CD4-positive, alpha-beta T cell treated with Interleukin-10 for 1 hour (primary cell): ENCODE measurements around the gene E2F4.

Experiments used
- DNase-seq: peaks from one replicate; pipeline ENCODE4 v3.0.0-alpha.2; 2020

Gene E2F4

DNA sequence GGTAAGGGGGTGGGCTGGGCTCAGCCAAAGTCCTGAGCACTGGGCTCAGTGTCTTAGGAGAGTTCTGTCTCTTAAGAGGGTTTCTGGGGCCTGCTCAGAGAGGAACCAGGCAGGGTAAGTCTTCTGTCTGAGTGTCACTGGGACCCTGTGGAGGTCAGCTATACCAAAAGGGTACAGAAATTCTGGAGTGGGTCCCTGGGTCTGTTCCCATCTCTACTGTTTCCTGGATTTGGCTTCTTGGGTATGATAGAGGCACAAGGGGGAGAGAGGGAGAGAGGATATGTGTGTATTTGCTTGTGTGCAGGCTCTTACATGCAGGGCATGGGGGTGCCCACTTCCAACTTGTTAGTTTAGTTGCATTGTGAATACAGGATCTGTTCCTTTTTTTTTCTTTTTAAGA lies 1.6 kb downstream of the E2F4 start:
- DNase-seq, result no peak

DNA sequence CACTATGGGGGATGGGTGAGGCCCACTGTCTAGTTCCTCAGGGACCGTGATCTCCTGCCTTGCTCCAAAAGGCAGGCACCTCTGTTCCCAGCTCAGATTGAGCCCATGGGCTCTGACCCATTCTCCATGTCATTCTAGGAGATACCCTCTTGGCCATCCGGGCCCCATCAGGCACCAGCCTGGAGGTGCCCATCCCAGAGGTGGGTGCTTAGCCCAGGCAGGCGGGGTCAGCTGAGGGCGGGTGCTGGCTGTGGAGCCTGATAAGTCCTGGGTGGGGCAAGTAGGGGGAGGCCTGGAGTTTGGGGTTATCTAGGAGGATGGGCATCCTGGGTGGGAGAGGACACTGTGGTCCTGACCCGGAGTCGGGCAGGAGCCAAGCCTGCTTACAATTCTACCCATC lies 2.3 kb downstream of the E2F4 start:
- no peak for DNase-seq

DNA sequence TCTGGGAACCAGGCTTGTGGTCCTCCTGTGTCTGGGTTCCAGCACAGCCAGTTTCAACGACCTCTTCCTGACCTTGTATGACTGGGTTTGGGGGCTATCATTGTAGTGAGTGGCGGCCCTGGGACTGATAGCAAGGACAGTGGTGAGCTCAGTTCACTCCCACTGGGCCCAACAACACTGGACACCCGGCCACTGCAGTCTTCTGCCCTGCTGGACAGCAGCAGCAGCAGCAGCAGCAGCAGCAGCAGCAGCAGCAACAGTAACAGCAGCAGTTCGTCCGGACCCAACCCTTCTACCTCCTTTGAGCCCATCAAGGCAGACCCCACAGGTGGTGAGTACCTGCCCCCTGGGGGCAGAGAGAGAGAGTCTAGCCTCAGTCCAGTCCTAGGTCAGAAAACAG lies 3.7 kb downstream of the E2F4 start:
- DNase-seq, result no peak

DNA sequence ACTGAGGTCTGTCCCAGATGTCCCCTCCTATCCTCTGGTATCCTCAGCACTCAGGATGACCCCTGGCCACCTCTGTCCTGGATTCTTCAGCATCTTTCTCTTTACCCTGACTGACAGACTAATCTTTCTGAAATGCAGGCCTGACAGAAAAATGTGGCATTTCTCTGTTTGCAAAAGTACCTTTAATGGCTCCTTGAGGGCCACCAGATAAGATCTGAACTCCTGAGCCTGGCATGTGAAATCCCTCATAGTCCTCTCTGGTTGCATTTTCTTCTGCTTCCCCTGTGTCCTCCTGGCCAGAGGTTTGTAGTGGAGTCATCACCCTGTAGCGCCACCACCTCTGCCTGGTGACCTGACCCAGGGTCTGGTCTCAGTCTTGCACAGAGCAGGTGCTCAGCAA lies 4.9 kb downstream of the E2F4 start:
- no peak for DNase-seq

DNA sequence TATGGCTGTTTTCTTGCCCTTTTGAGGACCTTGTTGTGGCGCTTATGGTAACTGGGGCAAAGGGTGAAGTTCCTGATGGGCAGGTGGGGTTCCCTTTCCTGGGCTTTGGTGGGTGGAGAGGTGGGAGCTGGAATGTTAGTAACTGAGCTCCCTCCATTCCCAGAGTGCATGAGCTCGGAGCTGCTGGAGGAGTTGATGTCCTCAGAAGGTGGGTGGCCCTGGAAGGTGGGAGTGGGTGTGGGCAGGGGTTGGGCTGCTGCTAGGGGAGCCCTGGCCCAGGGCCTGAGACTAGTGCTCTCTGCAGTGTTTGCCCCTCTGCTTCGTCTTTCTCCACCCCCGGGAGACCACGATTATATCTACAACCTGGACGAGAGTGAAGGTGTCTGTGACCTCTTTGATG lies 5.7 kb downstream of the E2F4 start:
- DNase-seq, result no peak

DNA sequence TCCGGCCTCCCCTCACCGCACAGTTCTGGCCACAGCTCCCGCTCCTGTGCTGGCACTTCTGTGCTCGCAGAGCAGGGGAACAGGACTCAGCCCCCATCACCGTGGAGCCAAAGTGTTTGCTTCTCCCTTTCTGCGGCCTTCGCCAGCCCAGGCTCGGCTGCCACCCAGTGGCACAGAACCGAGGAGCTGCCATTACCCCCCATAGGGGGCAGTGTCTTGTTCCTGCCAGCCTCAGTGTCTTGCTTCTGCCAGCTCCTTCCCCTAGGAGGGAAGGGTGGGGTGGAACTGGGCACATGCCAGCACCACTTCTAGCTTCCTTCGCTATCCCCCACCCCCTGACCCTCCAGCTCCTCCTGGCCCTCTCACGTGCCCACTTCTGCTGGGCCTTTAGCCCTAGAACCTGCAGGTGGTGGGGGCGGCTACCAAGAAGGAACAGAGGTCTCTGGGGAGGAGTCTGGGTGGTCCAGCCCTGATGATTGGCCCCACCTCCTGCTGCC lies 6.3 kb downstream of the E2F4 start:
- peak; percentile 38 for DNase-seq

DNA sequence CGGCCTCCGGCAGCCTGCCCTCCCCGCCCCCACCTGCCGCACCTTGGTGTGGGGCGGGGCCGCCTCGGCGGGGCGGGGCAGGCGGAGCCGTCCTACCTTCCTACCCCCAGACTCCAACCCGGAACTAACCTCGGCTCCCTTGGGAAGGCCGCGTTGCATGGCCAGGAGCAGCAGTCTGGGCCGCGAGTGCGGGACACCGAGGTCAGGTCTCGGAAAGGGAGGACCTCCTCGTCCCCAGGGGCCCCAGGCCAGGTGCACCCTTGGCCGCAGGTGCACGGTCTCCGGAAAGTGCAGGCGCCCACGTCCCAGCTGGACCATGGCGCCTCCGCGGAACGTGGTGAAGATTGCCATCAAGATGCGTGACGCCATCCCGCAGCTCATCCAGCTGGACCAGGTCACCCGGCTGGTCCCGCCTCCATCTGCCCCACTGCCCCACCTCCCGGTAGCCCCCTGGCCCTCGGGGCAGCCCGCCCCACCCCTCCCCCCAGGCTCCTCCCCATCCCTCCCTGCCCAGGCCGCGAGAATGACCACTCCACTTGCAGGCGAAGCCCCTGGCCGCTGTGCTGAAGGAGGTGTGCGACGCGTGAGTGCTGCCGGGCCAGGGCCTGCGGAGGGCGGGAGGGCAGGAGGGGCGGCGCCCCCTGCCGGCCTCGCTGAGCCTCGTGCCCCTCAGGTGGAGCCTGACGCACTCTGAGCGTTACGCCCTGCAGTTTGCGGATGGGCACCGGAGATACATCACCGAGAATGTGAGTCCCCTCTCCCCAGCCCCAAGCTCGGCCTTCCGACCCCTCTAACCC lies 7.3 kb downstream of the E2F4 start, which contains the start of gene ELMO3:
Gene ELMO3 (plus strand): TSS at position 121 of the 797 bp plus-strand sequence. CDS start 196 bp downstream, at position 317.
- DNase-seq, result no peak

DNA sequence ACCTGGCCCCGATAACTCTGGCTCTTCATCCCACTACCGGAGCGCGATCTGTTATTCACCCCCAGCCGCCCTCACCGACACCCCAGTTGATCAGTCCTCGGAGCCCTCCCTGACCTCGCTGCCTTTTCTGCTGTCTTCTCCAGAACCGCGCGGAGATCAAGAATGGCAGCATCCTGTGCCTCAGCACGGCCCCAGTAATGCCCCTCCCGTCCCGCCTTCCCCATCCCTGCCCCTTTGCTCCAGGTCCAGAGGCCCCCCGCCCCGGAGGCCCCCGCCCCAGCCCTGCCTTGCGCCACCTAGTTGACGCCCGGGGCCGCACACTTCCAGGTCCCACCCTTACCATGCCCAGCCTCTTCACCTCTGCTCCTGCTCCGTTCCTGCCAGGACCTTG lies 7.8 kb downstream of the E2F4 start:
- DNase-seq, result no peak

DNA sequence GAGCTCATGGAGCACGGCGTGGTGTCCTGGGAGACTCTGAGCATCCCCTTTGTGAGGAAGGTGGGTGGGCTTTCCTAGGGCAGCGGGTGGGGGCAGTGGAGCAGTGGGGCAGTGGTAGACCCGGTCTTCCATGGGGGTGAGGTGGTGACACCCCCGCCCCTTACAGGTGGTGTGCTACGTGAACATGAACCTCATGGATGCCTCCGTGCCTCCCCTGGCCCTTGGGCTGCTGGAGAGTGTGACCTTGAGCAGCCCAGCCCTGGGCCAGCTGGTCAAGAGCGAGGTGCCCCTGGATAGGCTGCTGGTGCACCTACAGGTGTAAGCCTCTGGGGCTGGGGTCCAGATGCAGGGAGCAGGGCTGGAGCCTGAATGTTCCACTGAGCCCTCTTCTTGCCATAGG lies 8.5 kb downstream of the E2F4 start:
- no peak for DNase-seq

DNA sequence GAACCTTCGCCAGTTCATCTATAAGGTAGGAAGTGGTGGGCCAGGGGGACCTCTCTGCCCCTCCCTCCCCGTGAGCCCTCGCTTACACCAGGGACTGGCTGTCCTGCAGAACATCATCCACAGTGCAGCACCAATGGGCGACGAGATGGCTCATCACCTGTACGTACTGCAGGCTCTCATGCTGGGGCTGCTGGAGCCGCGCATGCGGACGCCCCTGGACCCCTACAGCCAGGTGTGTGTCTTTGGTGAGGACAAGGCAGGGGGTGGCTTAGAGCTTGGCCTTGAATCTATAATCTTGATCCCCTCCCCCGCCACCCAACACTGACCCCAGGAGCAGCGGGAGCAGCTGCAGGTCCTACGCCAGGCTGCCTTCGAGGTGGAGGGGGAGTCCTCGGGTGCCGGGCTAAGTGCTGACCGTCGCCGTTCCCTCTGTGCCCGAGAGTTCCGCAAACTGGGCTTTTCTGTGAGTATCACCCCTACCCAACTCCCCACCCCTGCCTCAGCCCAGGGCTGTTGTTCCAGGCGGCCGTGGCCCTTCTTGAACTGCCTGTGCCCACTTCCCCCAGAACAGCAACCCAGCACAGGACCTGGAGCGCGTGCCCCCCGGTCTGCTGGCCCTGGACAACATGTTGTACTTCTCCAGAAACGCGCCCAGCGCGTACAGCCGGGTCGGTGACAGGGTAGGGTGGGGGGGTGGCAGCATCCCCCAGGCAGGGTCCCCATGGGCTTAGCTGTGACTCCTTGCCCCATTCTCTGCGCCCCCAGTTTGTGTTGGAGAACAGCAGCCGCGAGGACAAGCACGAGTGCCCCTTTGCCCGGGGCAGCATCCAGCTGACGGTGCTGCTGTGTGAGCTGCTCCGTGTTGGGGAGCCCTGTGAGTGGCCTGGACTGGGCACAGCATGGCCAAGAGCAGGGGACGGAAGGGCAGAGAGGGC lies 9.7 kb downstream of the E2F4 start:
- DNase-seq, result no peak

DNA sequence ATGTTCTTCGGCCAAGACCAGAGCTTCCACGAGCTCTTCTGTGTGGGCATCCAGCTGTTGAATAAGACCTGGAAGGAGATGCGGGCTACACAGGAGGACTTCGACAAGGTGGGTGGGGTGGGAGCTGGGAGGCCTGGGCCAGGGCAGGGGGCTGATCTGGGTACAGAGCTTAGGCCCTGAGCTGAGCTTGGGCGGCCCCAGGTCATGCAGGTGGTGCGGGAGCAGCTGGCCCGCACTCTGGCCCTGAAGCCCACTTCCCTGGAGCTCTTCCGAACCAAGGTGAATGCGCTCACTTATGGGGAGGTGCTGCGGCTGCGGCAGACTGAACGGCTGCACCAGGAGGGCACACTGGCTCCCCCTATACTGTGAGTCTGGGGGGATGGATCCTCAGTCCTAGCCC lies 10.5 kb downstream of the E2F4 start:
- DNase-seq, result no peak

DNA sequence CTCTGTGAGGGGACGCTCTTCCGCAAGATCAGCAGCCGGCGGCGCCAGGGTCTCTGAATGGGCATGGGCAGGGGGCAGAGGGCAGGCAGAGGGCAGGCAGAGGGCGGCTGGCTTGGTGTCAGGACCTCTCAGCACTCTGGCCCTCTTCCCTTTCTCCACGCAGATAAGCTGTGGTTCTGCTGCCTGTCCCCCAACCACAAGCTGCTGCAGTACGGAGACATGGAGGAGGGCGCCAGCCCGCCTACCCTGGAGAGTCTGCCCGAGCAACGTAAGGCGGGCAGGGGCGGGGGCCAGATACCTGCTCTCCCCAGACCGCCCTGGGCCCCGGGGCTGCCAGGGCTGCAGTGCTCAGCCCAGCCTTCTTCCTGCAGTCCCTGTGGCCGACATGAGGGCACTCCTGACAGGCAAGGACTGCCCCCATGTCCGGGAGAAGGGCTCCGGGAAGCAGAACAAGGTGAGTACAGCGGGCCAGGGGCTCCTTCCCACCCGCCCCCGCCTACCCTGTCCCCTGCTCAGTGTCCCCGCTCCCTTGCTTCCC lies 11.1 kb downstream of the E2F4 start:
- no peak for DNase-seq

DNA sequence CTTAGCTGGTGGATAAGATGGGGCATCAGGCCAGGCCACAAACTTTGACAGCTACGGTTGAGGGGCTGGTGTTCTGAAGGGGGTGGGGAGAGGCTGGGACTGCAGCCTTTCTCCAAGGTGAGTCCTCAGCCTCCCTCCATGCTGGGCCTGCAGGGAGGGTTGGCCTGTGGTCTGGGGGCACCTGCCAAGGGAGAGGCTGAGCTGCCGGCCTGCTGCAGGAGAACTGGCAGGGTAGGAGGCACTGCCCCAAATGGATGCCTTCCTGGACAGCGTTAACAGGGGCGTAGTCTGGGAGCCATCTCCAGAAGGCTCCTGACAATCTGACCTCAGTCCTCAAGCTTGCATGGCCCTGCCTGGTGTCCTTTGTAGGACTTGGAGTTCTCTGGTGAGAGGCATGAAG lies 12.1 kb downstream of the E2F4 start:
- DNase-seq, result no peak

DNA sequence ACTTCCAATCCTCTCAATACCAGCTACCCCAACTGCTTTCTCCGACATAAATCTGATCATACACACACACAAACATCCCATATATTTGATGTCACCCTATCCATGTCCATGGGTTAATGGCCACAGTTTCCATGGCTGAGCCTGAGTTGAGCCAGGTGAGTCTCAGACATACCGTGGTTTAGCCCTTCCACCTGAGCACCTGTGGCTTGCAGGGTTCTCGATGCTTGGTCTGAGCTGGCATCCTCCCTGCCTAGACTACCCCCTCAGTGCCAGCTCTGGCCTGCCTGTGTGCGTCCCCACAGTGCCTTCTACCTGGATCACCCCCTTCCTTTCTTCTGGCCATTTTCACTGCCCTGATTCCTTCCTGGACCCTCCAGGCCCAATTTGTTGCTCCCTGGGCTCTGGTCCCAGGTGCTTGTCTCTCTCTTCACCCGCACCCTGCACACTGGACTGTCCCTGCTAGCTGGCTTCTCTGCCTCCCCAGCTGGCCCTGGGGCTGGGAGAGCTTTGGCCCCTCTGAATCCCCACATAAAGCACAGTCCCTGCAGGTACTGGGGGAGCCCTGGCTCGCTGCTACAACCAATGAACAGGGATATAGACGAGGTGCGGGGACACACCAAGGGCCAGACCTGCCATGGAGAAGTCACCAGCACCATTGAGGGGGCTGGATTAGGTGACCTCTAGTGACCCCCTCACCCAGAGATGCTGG lies 14.3 kb downstream of the E2F4 start:
- no peak for DNase-seq

DNA sequence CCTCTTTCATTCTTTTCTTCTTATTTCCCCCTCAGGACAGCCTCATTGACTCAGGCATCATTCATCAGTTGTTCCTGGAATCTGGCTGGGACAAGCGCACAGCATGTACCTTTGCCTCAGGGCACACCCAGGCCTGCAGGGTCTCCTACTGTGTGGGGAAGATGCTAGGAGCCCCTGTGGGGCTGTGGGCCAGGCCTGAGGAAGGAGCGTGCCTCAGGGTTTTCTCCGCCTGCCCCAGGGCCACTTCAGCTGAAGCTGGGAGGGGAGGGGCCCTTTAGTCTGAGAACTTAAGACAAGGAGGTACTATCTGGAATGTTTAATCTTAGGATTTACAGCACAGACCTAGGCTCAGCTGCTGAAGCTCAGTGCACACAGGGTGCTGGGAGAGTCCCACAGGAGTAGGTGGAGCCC lies 14.9 kb downstream of the E2F4 start:
- no peak for DNase-seq

DNA sequence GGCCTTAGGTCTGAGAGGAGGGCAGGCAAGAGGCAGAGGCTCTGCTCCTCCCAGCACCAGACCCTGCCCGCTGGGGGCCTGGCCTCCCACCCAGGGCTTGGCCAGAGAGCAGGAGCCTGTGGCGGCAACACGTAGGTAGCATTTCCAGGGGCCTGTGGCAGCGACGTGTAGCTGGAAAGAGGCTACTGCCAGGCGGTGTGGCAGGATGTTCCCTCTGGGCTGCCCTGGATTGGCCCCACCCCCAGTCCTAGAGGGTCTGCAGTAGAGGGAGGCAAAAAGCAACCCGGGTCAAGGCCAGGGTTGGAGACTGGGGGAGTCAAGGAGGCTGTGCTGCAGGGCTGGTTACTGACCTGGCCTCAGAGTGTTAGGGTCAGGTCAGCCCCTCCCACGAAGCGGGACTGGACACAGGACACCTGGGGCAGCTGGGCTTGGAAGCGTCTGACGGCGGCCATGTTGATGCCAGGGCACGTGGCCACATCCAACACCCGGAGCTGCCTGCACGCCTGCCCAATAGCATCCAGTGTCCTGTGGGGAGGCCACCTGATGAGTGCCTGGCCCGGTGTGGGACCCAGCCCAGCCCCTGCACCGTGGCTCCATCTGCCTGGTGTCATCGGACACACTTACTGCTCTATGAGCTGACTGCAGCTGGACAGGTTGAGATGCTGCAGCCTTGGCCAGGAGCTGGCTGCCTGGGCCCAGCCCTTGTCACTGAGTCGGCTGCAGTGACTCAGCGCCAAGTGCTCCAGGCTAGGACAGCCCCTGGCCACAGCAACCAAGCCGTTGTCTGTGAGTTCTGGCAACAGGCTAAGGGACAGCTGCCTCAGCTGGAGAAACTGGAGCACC lies 15.5 kb downstream of the E2F4 start:
- no peak for DNase-seq

DNA sequence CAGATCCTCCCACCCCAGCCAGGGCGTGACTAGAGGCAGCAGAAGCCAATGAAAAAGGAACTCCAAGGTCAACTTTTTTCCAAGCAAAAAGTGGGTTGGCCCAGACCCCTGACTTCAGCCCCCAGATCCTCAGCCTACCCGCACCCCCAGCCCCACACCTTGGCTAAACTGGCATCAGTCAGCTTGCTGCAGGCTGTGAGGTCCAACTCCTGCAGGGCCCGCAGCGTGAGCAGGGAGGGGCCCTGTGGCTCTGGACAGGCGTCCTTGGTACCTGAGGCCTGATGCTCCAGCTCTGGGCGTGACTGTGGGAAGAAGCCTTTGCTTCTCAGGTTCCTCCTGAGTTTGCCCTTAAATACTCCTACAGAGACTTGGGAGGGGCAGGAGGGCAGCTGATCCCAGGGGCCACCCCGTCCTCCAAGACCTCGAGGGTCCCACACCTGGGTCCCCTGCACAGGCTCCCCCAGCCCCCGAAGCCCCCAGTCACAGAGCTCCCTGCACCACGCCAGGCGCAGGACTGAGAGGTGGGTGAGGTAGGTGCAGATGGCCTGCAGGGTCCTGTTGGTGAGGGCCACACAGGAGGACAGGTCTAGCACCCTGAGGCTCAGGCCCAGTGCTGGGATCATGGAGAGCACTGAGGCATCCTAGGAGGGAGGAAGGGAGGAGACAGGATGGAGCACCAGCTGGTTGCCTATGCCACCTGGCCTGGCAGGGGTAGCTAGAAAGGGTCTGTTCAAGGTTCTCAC lies 16.4 kb downstream of the E2F4 start:
- DNase-seq, result no peak

DNA sequence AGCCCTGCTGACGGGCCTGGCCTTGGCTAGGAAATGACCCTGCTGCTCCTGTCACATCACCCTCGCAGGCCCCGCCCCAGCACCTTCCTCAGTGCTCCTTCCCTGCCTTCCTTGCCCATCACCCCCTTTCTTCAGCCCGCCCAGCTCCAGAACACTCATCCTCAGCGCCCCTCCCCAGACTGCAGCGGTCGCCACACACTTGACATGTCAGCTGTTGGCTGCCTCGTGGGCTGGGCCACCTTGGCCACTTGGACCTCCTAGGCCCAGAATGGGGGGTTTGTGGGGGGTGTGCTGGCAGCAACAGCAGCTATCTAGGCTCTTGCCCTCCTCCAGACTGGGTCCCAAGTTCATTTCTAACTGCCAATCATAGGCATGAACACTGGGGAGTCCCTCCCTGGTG lies 17.6 kb downstream of the E2F4 start:
- no peak for DNase-seq

DNA sequence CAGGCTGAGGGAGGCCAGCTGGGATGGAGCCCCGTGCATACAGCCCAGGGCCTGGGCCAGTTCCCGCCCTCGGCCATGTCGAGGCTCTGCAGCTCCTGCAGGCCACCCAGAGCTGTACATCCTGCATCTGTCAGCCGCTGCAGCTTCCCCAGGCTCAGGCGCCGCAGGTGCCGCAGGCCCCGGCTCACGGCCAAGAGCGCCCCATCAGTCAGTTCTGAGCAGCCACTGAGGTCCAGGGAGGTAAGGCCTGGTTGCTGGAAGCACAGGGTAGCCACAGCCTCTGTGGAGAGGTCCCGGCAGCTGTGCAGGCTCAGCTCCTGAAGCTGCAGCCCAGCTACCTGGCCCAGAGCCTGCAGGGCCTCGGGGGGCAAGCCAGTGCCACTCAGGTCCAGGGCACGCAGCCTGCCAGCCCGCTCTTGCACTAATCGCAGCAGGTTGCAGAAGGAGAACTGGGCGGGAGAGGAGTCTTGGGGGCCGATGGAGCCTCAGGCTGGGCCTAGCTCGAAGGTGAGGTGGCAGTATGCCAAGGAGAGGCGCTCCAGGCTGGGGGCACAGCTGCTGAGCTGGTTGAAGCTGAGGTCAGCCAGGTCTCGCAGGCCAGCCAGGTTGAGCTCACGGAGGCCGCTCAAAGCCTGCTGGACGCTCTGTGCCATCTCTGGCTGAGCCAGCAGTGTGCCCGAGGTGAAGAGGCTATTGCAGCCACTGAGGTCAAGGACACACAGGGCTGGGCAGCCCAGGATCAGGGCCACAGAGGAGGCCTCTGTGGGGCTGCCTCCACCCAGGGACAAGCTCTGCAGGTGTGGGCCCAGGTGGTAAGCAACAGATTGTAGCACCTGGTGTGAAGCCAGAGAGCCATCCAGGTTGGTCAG lies 18.3 kb downstream of the E2F4 start:
- no peak for DNase-seq

DNA sequence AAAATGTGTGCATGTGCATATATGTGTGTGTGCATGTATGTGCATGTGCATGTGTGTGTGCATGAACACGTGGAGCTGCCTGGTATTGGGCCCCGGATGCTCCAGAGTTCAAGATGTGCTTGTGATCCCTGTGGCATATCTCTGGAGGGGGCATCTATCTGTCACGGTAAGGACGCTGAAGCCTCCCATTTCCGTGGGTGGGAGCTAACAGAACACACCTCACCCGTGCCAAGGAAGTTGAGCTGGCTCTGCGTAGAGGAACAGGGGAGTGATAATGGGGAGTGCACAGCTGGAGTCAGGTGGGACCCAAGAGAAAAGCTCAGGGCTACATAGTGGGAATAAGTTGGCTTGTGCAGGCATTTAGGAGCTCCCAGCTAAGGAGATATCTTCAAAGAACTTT lies 19.7 kb downstream of the E2F4 start:
- no peak for DNase-seq
